GM12878 (cell line): ENCODE data around the gene RNASE12. TPM values are rescaled to one million over a fixed set of nuclear protein-coding genes. Genes with fewer than 3 reads are reported as not detected.
A peak's percentile ranks its signal among the peaks of the same experiment; 100 is the strongest.

Experiments used
- ATAC-seq: fragments of 200-7000 bp; cut with Tn5 transposase; 3 replicates; pipeline ENCODE4 v1.9.1; 2020; ENCODE audit warnings: mild to moderate bottlenecking, moderate library complexity
- BruUV-seq: library from RNA; stranded (reverse); fragments of 400-500 nt; replicated peaks from 2 replicates; lab custom pipeline; 2021; lab: Mats Ljungman, UMichigan
- CTCF ChIA-PET: fragments of 300-600 bp; sonication (Branson Sonifier 250); formaldehyde crosslinking; extraction: SDS; loops from one replicate; lab custom pipeline; 2021; ENCODE audit warnings: inconsistent platforms; lab: Yijun Ruan, JAX
- POLR2A ChIA-PET: fragments of 350-600 bp; formaldehyde crosslinking; extraction: SDS; loops from one replicate; lab custom pipeline; 2021; ENCODE audit warnings: inconsistent platforms; lab: Charles Lee
- RAD21 ChIA-PET: fragments of 300-600 bp; sonication (Branson Sonifier 250); formaldehyde crosslinking; loops from one replicate; lab custom pipeline; 2023; ENCODE audit warnings: antibody characterized with exemption; ENCODE audit not compliant: unreplicated experiment; lab: Charles Lee
- SMC1A ChIA-PET: fragments of 300-600 bp; sonication (Branson Sonifier 250); formaldehyde crosslinking; loops from one replicate; lab custom pipeline; 2023; ENCODE audit not compliant: unreplicated experiment, uncharacterized antibody; lab: Charles Lee
- DNase-seq: peaks from one replicate; pipeline ENCODE4 v3.0.0-alpha.2; 2011; ENCODE audit warnings: low read depth, low spot score
- FAIRE-seq: peaks from 3 replicates; lab custom pipeline; 2011; peaks lifted over from hg19 to GRCh38; lab: Jason Lieb, UNC
- H2AFZ ChIP-seq: 2 replicates; pipeline ENCODE4 v1.6.0; 2011; ENCODE audit warnings: low read depth, low read length, control low read depth; ENCODE audit not compliant: control insufficient read depth
- H3K27ac ChIP-seq: 2 replicates; pipeline ENCODE4 v1.5.1; 2011; ENCODE audit warnings: control low read depth; ENCODE audit not compliant: control insufficient read depth, insufficient read depth
- H3K27me3 ChIP-seq, 2 experiments: replicated peaks in 1 of 2; 2 replicates each; pipeline versions ENCODE4 v1.6.0 to v1.6.1; 2011; ENCODE audit warnings: low read length in 1 of 2; ENCODE audit not compliant: control insufficient read depth in 2 of 2, insufficient read depth in 2 of 2
- H3K36me3 ChIP-seq, 2 experiments: 2 replicates each; pipeline ENCODE4 v1.5.1; 2011; ENCODE audit warnings: low read length in 1 of 2; ENCODE audit not compliant: control insufficient read depth in 2 of 2, insufficient read depth in 2 of 2
- H3K4me1 ChIP-seq: 2 replicates; pipeline ENCODE4 v1.6.1; 2011; ENCODE audit warnings: mild to moderate bottlenecking, low read length, moderate library complexity, mixed read lengths; ENCODE audit not compliant: control insufficient read depth, insufficient read depth
- H3K4me2 ChIP-seq: 2 replicates; pipeline ENCODE4 v1.6.0; 2011; ENCODE audit warnings: control low read depth; ENCODE audit not compliant: control insufficient read depth, insufficient read depth
- H3K4me3 ChIP-seq: fragments of 200-600 bp; sonication (generic); 2 replicates; pipeline ENCODE4 v1.5.1; 2016
- H3K79me2 ChIP-seq: 2 replicates; pipeline ENCODE4 v1.6.0; 2011; ENCODE audit warnings: low read length; ENCODE audit not compliant: control insufficient read depth, insufficient read depth
- H3K9ac ChIP-seq: 2 replicates; pipeline ENCODE4 v1.8.0; 2011; ENCODE audit warnings: low read length, control low read depth, mixed read lengths; ENCODE audit not compliant: control insufficient read depth, insufficient read depth
- H3K9me3 ChIP-seq: replicated peaks from 3 replicates; pipeline ENCODE4 v1.5.1; 2011; ENCODE audit warnings: mild to moderate bottlenecking, low read length; ENCODE audit not compliant: control insufficient read depth, insufficient read depth
- H4K20me1 ChIP-seq: 2 replicates; pipeline ENCODE4 v1.6.0; 2011; ENCODE audit not compliant: control insufficient read depth, insufficient read depth
- BMI1 ChIP-seq: fragments of 450-650 bp; IDR thresholded peaks from 2 replicates; pipeline ENCODE4 v1.6.1; 2016; ENCODE audit warnings: mild to moderate bottlenecking, moderate library complexity, borderline replicate concordance
- HDGF ChIP-seq: fragments of 450-650 bp; IDR thresholded peaks from 2 replicates; pipeline ENCODE4 v1.6.1; 2016; ENCODE audit warnings: antibody characterized with exemption
- IKZF1 ChIP-seq: fragments of 450-650 bp; conservative IDR thresholded peaks from 2 replicates; pipeline ENCODE4 v1.6.1; 2017; ENCODE audit warnings: antibody characterized with exemption, mild to moderate bottlenecking
- IKZF2 ChIP-seq, 2 experiments: fragments of 450-650 bp; IDR thresholded peaks; 2 replicates each; pipeline ENCODE4 v1.6.1; 2017; ENCODE audit warnings: mild to moderate bottlenecking in 2 of 2, moderate library complexity in 2 of 2
- JUNB ChIP-seq: IDR thresholded peaks from 2 replicates; pipeline ENCODE4 v1.6.1; 2016; ENCODE audit warnings: antibody characterized with exemption, mild to moderate bottlenecking
- NBN ChIP-seq: fragments of 450-650 bp; IDR thresholded peaks from 2 replicates; pipeline ENCODE4 v1.6.1; 2016
- ZNF217 ChIP-seq: fragments of 450-650 bp; IDR thresholded peaks from 2 replicates; pipeline ENCODE4 v1.6.1; 2017; ENCODE audit warnings: antibody characterized with exemption, mild to moderate bottlenecking
- WGBS: methylation state at CpG from one replicate; pipeline ENCODE4 v1.1.6; 2016; ENCODE audit warnings: low lambda C conversion rate; ENCODE audit not compliant: insufficient replicate concordance, insufficient coverage; ENCODE audit errors: missing lambda C conversion rate; 5-methylcytosine and 5-hydroxymethylcytosine counted together
- in situ Hi-C: fragments of 300-500 bp; cut with MboI; formaldehyde crosslinking; loops from 9 replicates; pipeline ENCODE4 v1.14.3; 2018; ENCODE audit warnings: mixed read lengths
- intact Hi-C: fragments of 100-400 bp; cut with micrococcal nuclease; formaldehyde crosslinking; loops from one replicate; pipeline ENCODE4 v1.14.2; 2022; ENCODE audit not compliant: unreplicated experiment
- polyA plus RNA-seq, 11 experiments: library from polyadenylated mRNA; depleted of rRNA in 4 of 11; unstranded in 6 of 11; stranded (reverse) in 5 of 11; fragments of >200 nt; fragmentation: Nextera tagmentation in 4 of 11; fragmentation: Illumina TruSeq in 1 of 11; extraction: Ambion mirVana in 4 of 11; extraction: Trizol in 1 of 11; gene quantifications; 1 replicate in 1 of 11; 2 replicates in 10 of 11; pipeline versions ENCODE4 v1.2.1 to v1.2.3, GENCODE V29; 2011 to 2016; ENCODE audit warnings: inconsistent platforms in 2 of 11, missing spikeins in 2 of 11, low read depth in 1 of 11
- total RNA-seq, 4 experiments: library from RNA; depleted of rRNA in 3 of 4; stranded (reverse); fragments of >200 nt in 3 of 4; fragmentation: Illumina TruSeq in 1 of 4; extraction: Trizol in 1 of 4; gene quantifications; 2 replicates each; pipeline versions ENCODE4 v1.2.1 to v1.2.3, GENCODE V29; 2013 to 2021
- TF ChIP-seq, protein P1 (sequence below): fragments of 450-650 bp; IDR thresholded peaks from 2 replicates; pipeline ENCODE4 v1.6.1; 2016; ENCODE audit warnings: mild to moderate bottlenecking
- TF ChIP-seq, protein P2 (sequence below): fragments of 450-650 bp; IDR thresholded peaks from 2 replicates; pipeline ENCODE4 v1.6.1; 2017; ENCODE audit warnings: low read depth, mild to moderate bottlenecking, moderate library complexity
- TF ChIP-seq, protein P3 (sequence below): fragments of 450-650 bp; conservative IDR thresholded peaks from 2 replicates; pipeline ENCODE4 v1.6.1; 2017; ENCODE audit warnings: mild to moderate bottlenecking, moderate library complexity

The RNASE12 gene
- total and polyA plus RNA-seq, 10 of the 15 experiments (the other 5 are each of a cell fraction or from before 2014, with no cell fraction given): not detected

DNA sequence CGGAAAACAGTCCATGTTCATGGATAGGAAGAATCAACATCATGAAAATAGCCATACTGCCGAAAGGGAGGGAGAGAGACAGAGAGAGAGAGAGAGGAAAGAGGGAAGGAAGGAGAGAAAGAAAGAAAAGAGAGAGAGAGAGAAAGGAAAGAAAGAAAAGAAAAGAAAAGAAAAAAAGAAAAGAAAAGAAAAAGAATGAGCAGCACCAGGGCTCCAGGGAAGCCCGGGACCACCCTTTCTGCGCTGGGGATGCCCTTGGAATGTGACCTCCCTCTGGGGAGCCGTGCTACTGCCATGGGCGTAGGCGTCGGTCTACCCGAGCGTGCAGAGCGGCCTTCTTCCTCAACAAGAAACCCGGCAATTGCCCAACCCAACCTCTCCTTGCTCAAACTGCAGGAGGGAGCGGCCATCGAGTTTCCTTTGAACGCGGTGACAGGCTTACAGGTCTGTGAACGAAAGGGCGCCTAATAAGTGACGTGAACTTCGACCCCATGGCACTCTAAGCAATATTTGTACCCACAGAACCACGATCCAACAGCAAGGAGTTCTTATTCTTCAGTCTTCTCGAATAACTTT is 33.4 kb upstream of the RNASE12 start (continued):
- TF ChIP-seq, protein P1, sequence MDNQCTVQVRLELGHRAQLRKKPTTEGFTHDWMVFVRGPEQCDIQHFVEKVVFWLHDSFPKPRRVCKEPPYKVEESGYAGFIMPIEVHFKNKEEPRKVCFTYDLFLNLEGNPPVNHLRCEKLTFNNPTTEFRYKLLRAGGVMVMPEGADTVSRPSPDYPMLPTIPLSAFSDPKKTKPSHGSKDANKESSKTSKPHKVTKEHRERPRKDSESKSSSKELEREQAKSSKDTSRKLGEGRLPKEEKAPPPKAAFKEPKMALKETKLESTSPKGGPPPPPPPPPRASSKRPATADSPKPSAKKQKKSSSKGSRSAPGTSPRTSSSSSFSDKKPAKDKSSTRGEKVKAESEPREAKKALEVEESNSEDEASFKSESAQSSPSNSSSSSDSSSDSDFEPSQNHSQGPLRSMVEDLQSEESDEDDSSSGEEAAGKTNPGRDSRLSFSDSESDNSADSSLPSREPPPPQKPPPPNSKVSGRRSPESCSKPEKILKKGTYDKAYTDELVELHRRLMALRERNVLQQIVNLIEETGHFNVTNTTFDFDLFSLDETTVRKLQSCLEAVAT: 0 out of 2 replicates have a peak, but pooled peaks have one; percentile 16
- TF ChIP-seq IKZF2 (IDR thresholded peaks at IDR 0.05) (peak in 1 of 2 experiments; percentile 39; a peak in 3 of 4 replicates), IKZF1 (0 out of 2 replicates have a peak, but pooled peaks have one; percentile 10), HDGF (0 out of 2 replicates have a peak, but pooled peaks have one; percentile 23), BMI1 (no peak), NBN (peak; percentile 60; the same call in 1 of the 2 replicates)
- TF ChIP-seq, protein P2, sequence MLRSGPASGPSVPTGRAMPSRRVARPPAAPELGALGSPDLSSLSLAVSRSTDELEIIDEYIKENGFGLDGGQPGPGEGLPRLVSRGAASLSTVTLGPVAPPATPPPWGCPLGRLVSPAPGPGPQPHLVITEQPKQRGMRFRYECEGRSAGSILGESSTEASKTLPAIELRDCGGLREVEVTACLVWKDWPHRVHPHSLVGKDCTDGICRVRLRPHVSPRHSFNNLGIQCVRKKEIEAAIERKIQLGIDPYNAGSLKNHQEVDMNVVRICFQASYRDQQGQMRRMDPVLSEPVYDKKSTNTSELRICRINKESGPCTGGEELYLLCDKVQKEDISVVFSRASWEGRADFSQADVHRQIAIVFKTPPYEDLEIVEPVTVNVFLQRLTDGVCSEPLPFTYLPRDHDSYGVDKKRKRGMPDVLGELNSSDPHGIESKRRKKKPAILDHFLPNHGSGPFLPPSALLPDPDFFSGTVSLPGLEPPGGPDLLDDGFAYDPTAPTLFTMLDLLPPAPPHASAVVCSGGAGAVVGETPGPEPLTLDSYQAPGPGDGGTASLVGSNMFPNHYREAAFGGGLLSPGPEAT: 0 out of 2 replicates have a peak, but pooled peaks have one; percentile 13

DNA sequence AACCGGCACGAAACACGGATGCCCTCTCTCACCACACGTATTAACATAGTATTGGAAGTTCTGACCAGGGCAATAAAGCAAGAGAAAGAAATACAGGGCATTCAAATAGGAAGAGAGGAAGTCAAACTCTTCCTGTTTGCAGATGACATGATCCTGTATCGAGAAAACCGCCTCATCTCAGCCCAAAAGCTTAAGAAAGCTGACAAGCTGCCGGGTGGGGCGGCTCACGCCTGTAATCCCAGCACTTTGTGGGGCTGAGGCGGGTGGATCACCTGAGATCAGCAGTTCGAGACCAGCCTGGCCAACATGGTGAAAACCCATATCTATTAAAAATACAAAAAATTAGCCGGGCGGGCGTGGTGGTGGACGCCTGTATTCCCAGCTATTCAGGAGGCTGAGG is 32.6 kb upstream of the RNASE12 start:
- Histone ChIP-seq H3K4me2 (peak overlapping the region; percentile 97), H3K4me3 (peak overlapping the region; percentile 72; the same call in 1 of the 2 replicates), H3K27me3 (peaks cover 0 to 2% of the 10 kb centered on the region in 2 experiments; a peak in 2 of 4 replicates), H2AFZ (peak overlapping the region; percentile 52; the same call in 1 of the 2 replicates), H3K36me3 (no peaks in the 10 kb centered on the region), H4K20me1 (no peaks in the 10 kb centered on the region), H3K27ac (no peak overlapping the region), H3K9me3 (no peaks in the 10 kb centered on the region), H3K4me1 (peaks cover 24% of the 10 kb centered on the region), H3K9ac (no peak overlapping the region), H3K79me2 (no peaks in the 10 kb centered on the region)
- DNase-seq (no peak), FAIRE-seq (peak; percentile 73), ATAC-seq (peak; percentile 34)
- ChIA-PET SMC1A (interaction anchor here (1.0 to 3.7 kb wide), 3 partner anchors 14 to 58 kb away, joined by 4 to 26 read pairs (median 4); no protein-coding TSS in a partner anchor), RAD21 (interaction anchor here (2.7 to 2.9 kb wide), 3 partner anchors 11 to 60 kb away, joined by 11 to 17 read pairs (median 13); partner anchors contain the start of gene RNASE4), CTCF (interaction anchor here (0.6 to 3.6 kb wide), 6 partner anchors 10 to 162 kb away, joined by 3 to 21 read pairs (median 4); no protein-coding TSS in a partner anchor), POLR2A (interaction anchor here (1.6 kb wide), 1 partner anchor 41 kb away, joined by 4 read pairs; no protein-coding TSS in a partner anchor)
- intact Hi-C loops: no loop called here
- TF ChIP-seq JUNB (no peak), ZNF217 (0 out of 2 replicates have a peak, but pooled peaks have one; percentile 47)
- TF ChIP-seq, protein P3, sequence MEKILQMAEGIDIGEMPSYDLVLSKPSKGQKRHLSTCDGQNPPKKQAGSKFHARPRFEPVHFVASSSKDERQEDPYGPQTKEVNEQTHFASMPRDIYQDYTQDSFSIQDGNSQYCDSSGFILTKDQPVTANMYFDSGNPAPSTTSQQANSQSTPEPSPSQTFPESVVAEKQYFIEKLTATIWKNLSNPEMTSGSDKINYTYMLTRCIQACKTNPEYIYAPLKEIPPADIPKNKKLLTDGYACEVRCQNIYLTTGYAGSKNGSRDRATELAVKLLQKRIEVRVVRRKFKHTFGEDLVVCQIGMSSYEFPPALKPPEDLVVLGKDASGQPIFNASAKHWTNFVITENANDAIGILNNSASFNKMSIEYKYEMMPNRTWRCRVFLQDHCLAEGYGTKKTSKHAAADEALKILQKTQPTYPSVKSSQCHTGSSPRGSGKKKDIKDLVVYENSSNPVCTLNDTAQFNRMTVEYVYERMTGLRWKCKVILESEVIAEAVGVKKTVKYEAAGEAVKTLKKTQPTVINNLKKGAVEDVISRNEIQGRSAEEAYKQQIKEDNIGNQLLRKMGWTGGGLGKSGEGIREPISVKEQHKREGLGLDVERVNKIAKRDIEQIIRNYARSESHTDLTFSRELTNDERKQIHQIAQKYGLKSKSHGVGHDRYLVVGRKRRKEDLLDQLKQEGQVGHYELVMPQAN: 0 out of 2 replicates have a peak, but pooled peaks have one; percentile 27
- BruUV-seq: no TSS peak
- in situ Hi-C loops: no loop called here
- WGBS: 9% methylated on average over 15 of the region's 15 CpGs
